Subcutaneous abdominal adipose tissue (tissue), 5 donors: ENCODE data around the gene PSMG2.

Source experiments
- H3K27ac ChIP-seq: one replicate; pipeline ENCODE4 v1.7.0; 2013; ENCODE audit warnings: low read depth, mild to moderate bottlenecking, inconsistent platforms, low read length, moderate library complexity
- H3K27me3 ChIP-seq, 5 donors: one replicate each; pipeline ENCODE4 v1.7.0; 2013; ENCODE audit warnings: low read length in 5 of 5, inconsistent platforms in 1 of 5; ENCODE audit not compliant: control insufficient read depth in 5 of 5, insufficient read depth in 4 of 5
- H3K36me3 ChIP-seq, 5 donors: one replicate each; pipeline ENCODE4 v1.7.0; 2013; ENCODE audit warnings: low read length in 5 of 5; ENCODE audit not compliant: control insufficient read depth in 5 of 5, insufficient read depth in 5 of 5
- H3K4me1 ChIP-seq, 5 donors: one replicate each; pipeline ENCODE4 v1.7.0; 2013; ENCODE audit warnings: low read length in 5 of 5, mild to moderate bottlenecking in 3 of 5, moderate library complexity in 1 of 5; ENCODE audit not compliant: control insufficient read depth in 5 of 5, insufficient read depth in 5 of 5
- H3K4me3 ChIP-seq, 5 donors: one replicate each; pipeline ENCODE4 v1.7.0; 2013; ENCODE audit warnings: low read length in 5 of 5, low read depth in 1 of 5
- H3K9ac ChIP-seq, 5 donors: one replicate each; pipeline ENCODE4 v1.7.0; 2013; ENCODE audit warnings: low read length in 5 of 5, mild to moderate bottlenecking in 4 of 5, moderate library complexity in 3 of 5
- H3K9me3 ChIP-seq, 5 donors: one replicate each; pipeline ENCODE4 v1.7.0; 2013; ENCODE audit warnings: low read length in 5 of 5; ENCODE audit not compliant: control insufficient read depth in 5 of 5
- donor health status: healthy.
- donor health status: healthy.
- donor health status: healthy.
- donor health status: healthy.
- donor health status: healthy.

Gene PSMG2

DNA sequence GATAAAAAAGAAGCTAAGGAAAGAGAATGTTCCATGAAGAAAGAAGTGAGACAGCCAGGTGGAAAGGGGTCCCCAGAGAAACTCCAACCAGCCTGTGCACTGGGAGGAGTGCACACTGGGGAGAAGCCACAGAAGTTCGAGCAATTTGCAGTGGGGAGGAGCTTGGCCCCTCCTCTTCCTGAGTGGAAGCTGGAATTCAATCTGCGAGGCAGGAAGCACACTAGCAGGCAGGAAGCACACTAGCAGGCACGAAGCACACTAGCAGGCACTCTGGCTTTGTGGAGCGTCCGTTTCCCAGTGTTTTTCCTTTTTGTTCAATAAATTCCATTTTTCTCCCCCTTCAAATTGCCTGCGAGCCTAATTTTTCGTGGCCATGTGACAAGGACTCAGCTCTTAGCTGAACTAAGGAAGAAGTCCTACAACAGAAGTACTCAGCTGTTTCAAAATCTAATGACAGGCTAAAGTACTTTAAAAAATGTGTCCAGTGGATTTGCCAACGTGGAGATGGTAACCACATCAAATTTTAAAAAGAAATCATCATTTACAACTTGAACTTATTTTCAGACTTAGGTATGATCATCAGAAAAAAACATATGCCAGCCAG is 23.6 kb upstream of the PSMG2 start:
- Histone ChIP-seq H3K9me3 (no peaks in the 10 kb centered on the region), H3K4me1 (peaks cover 0 to 15% (median 12%) of the 10 kb centered on the region in 5 donors), H3K27ac (peak overlapping the region; percentile 69), H3K27me3 (no peaks in the 10 kb centered on the region), H3K4me3 (peak overlapping the region; percentile 56 to 72 (median 61)), H3K9ac (peak overlapping the region; percentile 65 to 81 (median 74)), H3K36me3 (peaks cover 3 to 13% (median 13%) of the 10 kb centered on the region in 5 donors)

DNA sequence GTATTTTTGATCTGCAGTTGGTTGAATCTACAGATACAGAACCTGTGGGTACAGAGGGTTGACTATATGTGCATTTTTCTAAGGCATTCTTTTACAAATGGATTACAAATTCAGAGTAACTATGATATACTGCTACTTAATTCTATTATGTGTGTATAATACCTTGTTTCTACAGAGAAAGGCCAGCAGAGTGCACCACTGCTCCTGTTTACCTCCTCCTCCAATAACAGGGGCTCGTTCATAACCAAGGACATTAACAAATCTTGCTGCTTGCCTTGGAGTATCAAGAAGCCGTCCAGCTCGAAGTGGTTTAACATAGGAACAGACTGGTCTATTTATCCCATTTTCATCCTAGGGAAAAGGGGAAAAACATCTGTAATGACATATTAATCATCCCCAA is 16.7 kb upstream of the PSMG2 start:
- Histone ChIP-seq H3K27me3 (no peaks in the 10 kb centered on the region), H3K4me3 (no peak overlapping the region), H3K9me3 (no peaks in the 10 kb centered on the region), H3K4me1 (no peaks in the 10 kb centered on the region), H3K36me3 (peaks cover 0 to 10% (median 6%) of the 10 kb centered on the region in 5 donors), H3K9ac (no peak overlapping the region), H3K27ac (no peak overlapping the region)

GRCh38 chr18:12689256-12689850 is 13.5 kb upstream of the PSMG2 start:
- no peak overlapping the region for H3K4me3 ChIP-seq
- H3K27ac ChIP-seq = no peak overlapping the region
- H3K9ac ChIP-seq = no peak overlapping the region
- no peaks in the 10 kb centered on the region for H3K4me1 ChIP-seq
- H3K36me3 ChIP-seq = peaks cover 0 to 13% (median 10%) of the 10 kb centered on the region in 5 donors
- H3K9me3 ChIP-seq = no peaks in the 10 kb centered on the region
- no peaks in the 10 kb centered on the region for H3K27me3 ChIP-seq

DNA sequence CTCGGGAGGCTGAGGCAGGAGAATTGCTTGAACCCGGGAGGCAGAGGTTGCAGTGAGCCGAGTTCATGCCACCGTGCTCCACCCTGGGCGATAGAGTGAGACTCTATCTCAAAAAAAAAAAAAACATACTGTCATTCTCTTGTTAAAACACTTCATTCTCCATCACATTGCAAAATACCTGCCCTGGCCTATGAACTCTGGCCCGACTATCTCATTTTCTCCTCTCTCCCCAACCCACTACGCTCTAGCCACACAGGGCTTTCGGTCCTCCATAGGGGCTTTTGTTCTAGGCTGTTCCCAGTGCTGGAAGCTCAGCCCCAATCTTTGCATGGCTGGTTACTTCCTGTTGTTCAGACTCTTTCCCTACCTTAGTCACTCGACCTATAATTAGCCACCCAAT is 10.6 kb upstream of the PSMG2 start:
- no peaks in the 10 kb centered on the region for H3K27me3 ChIP-seq
- peaks cover 0 to 13% (median 7%) of the 10 kb centered on the region in 5 donors for H3K36me3 ChIP-seq
- H3K9ac ChIP-seq = no peak overlapping the region
- H3K4me3 ChIP-seq = no peak overlapping the region
- H3K27ac ChIP-seq = no peak overlapping the region
- H3K4me1 ChIP-seq = no peaks in the 10 kb centered on the region
- H3K9me3 ChIP-seq = no peaks in the 10 kb centered on the region

- Histone ChIP-seq H3K9me3 (no peaks in the 10 kb centered on the region), H3K36me3 (peaks cover 0 to 17% (median 7%) of the 10 kb centered on the region in 5 donors), H3K27ac (no peak overlapping the region), H3K4me3 (no peak overlapping the region), H3K9ac (no peak overlapping the region), H3K27me3 (no peaks in the 10 kb centered on the region), H3K4me1 (no peaks in the 10 kb centered on the region)
These were observed 8.8 kb upstream of the PSMG2 start for GRCh38 chr18:12694032-12694431.

GRCh38 chr18:12699747-12700146 is 3.1 kb upstream of the PSMG2 start:
- H3K4me1 ChIP-seq = peaks cover 0 to 32% (median 22%) of the 10 kb centered on the region in 5 donors
- no peak overlapping the region for H3K4me3 ChIP-seq
- no peaks in the 10 kb centered on the region for H3K9me3 ChIP-seq
- H3K27me3 ChIP-seq = no peaks in the 10 kb centered on the region
- H3K9ac ChIP-seq = no peak overlapping the region
- H3K27ac ChIP-seq = no peak overlapping the region
- peaks cover 0 to 16% (median 6%) of the 10 kb centered on the region in 5 donors for H3K36me3 ChIP-seq

- Histone ChIP-seq H3K27ac (peak overlapping the region; percentile 95), H3K4me3 (peak overlapping the region in 4 of 5 donors; percentile 91 to 97 (median 94)), H3K27me3 (no peaks in the 10 kb centered on the region), H3K4me1 (peaks cover 0 to 36% (median 23%) of the 10 kb centered on the region in 5 donors), H3K9ac (peak overlapping the region in 2 of 5 donors; percentile 26 to 99), H3K36me3 (peaks cover 0 to 16% (median 6%) of the 10 kb centered on the region in 5 donors), H3K9me3 (no peaks in the 10 kb centered on the region)
These were observed 1.7 kb upstream of the PSMG2 start for GRCh38 chr18:12701161-12701560.

DNA sequence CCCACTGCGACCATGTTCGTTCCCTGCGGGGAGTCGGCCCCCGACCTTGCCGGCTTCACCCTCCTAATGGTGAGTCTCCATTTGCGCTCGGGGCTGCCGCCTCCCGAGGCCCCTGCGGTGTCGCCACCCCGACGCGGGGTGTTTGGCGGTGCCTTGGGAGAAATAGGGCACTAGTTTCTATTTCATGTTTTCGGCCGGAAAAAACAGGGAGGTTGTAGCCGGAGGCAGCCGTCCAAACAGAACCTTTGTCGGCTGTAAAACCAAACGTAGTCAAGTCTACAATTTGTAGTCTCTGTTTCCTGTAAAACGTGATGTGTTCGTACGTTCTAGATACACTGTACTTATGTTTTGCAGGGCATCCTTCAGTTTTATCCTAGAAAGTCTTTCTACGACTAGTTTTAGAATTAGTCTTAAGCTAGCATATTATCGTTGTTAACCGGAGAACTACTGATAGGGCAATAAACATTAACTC is 290 bp downstream of the PSMG2 start:
- Histone ChIP-seq H3K9me3 (no peaks in the 10 kb centered on the region), H3K36me3 (peaks cover 12 to 30% (median 13%) of the 10 kb centered on the region in 5 donors), H3K27me3 (no peaks in the 10 kb centered on the region), H3K9ac (peak overlapping the region; percentile 79 to 99 (median 98)), H3K27ac (peak overlapping the region; percentile 95), H3K4me3 (peak overlapping the region; percentile 87 to 97 (median 93)), H3K4me1 (peaks cover 0 to 36% (median 23%) of the 10 kb centered on the region in 5 donors)

DNA sequence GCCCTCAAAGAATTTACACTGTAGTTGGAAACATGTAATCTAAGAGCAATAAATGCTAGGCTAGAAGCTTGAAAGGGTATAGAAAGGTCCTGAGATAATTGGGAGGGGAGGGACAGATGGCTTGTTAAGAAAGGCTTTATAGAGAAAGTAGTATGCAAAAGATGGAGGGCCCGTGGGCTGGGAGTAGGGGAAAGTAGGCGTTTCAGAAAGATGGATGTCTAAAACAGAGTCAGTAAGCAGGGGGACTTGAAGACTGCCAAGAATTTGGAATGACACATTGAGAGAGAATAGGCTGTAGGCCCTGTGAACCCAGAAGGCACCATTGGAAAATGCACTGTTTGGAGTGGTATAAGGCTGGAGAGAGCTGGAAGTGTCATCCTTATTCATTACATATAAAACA is 822 bp downstream of the PSMG2 start:
- Histone ChIP-seq H3K9me3 (no peaks in the 10 kb centered on the region), H3K27ac (peak overlapping the region; percentile 95), H3K4me1 (peaks cover 0 to 36% (median 23%) of the 10 kb centered on the region in 5 donors), H3K9ac (peak overlapping the region; percentile 79 to 99 (median 98)), H3K27me3 (no peaks in the 10 kb centered on the region), H3K36me3 (peaks cover 13 to 29% (median 16%) of the 10 kb centered on the region in 5 donors), H3K4me3 (peak overlapping the region; percentile 87 to 97 (median 93))

GRCh38 chr18:12711446-12711845 is 8.6 kb downstream of the PSMG2 start:
- Histone ChIP-seq H3K4me1 (peaks cover 0 to 8% (median 0%) of the 10 kb centered on the region in 5 donors), H3K4me3 (no peak overlapping the region), H3K9me3 (no peaks in the 10 kb centered on the region), H3K27me3 (no peaks in the 10 kb centered on the region), H3K27ac (peak overlapping the region; percentile 71), H3K36me3 (peaks cover 24 to 76% (median 47%) of the 10 kb centered on the region in 5 donors), H3K9ac (no peak overlapping the region)
